ENCODE measurements around the gene COPS7A. TPM values are rescaled to one million over a fixed set of nuclear protein-coding genes. Genes with fewer than 3 reads are reported as not detected.

COPS7A gene
- total RNA-seq, 1 experiment from 2014 or later, result 67.8 TPM

DNA sequence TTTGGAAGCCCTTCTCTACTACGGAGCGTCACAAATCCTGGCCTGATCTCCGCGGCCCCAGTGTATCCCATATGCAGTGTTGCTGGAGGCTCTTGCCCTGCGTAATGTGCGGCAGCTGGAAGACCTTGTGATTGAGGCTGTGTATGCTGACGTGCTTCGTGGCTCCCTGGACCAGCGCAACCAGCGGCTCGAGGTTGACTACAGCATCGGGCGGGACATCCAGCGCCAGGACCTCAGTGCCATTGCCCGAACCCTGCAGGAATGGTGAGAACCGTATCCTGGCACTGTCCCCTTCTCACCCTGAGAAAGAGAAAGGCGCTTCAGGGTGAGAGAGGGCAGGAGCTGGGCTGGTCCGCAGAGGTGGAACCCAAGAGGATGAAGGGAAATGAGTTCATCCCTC is 5.3 kb downstream of the COPS7A start (continued):
- TF ChIP-seq, protein P1, sequence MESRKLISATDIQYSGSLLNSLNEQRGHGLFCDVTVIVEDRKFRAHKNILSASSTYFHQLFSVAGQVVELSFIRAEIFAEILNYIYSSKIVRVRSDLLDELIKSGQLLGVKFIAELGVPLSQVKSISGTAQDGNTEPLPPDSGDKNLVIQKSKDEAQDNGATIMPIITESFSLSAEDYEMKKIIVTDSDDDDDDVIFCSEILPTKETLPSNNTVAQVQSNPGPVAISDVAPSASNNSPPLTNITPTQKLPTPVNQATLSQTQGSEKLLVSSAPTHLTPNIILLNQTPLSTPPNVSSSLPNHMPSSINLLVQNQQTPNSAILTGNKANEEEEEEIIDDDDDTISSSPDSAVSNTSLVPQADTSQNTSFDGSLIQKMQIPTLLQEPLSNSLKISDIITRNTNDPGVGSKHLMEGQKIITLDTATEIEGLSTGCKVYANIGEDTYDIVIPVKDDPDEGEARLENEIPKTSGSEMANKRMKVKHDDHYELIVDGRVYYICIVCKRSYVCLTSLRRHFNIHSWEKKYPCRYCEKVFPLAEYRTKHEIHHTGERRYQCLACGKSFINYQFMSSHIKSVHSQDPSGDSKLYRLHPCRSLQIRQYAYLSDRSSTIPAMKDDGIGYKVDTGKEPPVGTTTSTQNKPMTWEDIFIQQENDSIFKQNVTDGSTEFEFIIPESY (IDR thresholded peaks at IDR 0.05; ENCODE audit: extremely low read depth, insufficient replicate concordance, low read length), result no peak
- TF ChIP-seq, protein P2, sequence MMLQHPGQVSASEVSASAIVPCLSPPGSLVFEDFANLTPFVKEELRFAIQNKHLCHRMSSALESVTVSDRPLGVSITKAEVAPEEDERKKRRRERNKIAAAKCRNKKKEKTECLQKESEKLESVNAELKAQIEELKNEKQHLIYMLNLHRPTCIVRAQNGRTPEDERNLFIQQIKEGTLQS (IDR thresholded peaks at IDR 0.05), result no peak
- TF ChIP-seq POLR2A (IDR thresholded peaks at IDR 0.05; ENCODE audit: borderline replicate concordance, extremely low read depth, insufficient read depth, insufficient read length) (no peak), TCF7L2 (IDR thresholded peaks at IDR 0.05; ENCODE audit: borderline replicate concordance, extremely low read depth, insufficient read depth, insufficient read length) (no peak), SIN3A (IDR thresholded peaks at IDR 0.05; ENCODE audit: low read depth) (no peak), SRF (IDR thresholded peaks at IDR 0.05; ENCODE audit: low read depth) (no peak)

DNA sequence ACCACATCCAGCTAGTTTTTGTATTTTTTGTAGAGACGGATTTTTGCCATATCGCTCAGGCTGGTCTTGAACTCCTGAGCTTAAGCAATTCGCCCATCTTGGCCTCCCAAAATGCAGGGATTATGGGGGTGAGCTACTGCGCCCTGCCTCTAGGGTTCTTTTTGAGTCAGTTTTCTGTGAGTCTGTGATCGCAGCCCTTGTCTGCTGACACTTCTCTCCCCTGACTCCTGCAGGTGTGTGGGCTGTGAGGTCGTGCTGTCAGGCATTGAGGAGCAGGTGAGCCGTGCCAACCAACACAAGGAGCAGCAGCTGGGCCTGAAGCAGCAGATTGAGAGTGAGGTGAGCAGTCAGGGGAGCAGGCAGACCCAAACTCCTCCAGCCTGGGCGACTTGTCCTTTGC is 6.3 kb downstream of the COPS7A start:
- intact Hi-C loops (cut with micrococcal nuclease), result no loop called here
- ATAC-seq, result peak; percentile 50; the same call in 1 of the 2 replicates
- TF ChIP-seq, protein P3, sequence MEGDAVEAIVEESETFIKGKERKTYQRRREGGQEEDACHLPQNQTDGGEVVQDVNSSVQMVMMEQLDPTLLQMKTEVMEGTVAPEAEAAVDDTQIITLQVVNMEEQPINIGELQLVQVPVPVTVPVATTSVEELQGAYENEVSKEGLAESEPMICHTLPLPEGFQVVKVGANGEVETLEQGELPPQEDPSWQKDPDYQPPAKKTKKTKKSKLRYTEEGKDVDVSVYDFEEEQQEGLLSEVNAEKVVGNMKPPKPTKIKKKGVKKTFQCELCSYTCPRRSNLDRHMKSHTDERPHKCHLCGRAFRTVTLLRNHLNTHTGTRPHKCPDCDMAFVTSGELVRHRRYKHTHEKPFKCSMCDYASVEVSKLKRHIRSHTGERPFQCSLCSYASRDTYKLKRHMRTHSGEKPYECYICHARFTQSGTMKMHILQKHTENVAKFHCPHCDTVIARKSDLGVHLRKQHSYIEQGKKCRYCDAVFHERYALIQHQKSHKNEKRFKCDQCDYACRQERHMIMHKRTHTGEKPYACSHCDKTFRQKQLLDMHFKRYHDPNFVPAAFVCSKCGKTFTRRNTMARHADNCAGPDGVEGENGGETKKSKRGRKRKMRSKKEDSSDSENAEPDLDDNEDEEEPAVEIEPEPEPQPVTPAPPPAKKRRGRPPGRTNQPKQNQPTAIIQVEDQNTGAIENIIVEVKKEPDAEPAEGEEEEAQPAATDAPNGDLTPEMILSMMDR (IDR thresholded peaks at IDR 0.05 in 2 of 3, conservative IDR thresholded peaks at IDR 0.05 in 1 of 3; ENCODE audit: borderline replicate concordance in 1 of 3, insufficient read depth in 1 of 3, low read depth in 2 of 3, low read length in 2 of 3), result 0 out of 6 replicates have a peak, but pooled peaks of 1 of the 3 experiments have one; percentile 10
- TF ChIP-seq EGR1 (IDR thresholded peaks at IDR 0.05; ENCODE audit: low read depth), result no peak
- Histone ChIP-seq H4K20me1 (ENCODE audit: insufficient read depth) (no peaks in the 10 kb centered on the region), H3K79me2 (ENCODE audit: insufficient read depth, low read length) (peaks cover 6% of the 10 kb centered on the region; the same call in 1 of the 2 replicates), H3K9ac (ENCODE audit: low read length) (no peak overlapping the region), H3K9me3 (ENCODE audit: control insufficient read depth in 1 of 2, insufficient read depth in 1 of 2, low read depth in 1 of 2, low read length in 2 of 2) (no peaks in the 10 kb centered on the region), H3K36me3 (ENCODE audit: control insufficient read depth in 1 of 2, insufficient read depth in 2 of 2, low read length in 2 of 2) (peaks cover 18 to 34% of the 10 kb centered on the region in 2 experiments; a peak in 3 of 4 replicates), H3K27me3 (ENCODE audit: insufficient read depth, low read length) (no peaks in the 10 kb centered on the region), H2AFZ (ENCODE audit: low read depth, low read length, poor library complexity, severe bottlenecking) (no peak overlapping the region), H3K4me1 (ENCODE audit: control insufficient read depth in 1 of 2, insufficient read depth in 2 of 2, low read length in 2 of 2) (peaks cover 0 to 4% of the 10 kb centered on the region in 2 experiments; a peak in 2 of 4 replicates), H3K27ac (ENCODE audit: low read depth, low read length) (no peak overlapping the region), H3K9me2 (ENCODE audit: insufficient read depth) (no peaks in the 10 kb centered on the region), H3K4me3 (replicated peaks in 1 of 2; ENCODE audit: low read depth in 1 of 2, low read length in 2 of 2) (no peak overlapping the region), H3K4me2 (ENCODE audit: low read length) (no peak overlapping the region)
- ChIA-PET RAD21 (ENCODE audit: low non-redundant PET in 1 of 2, low total read pairs in 2 of 2, uncharacterized antibody in 2 of 2, unreplicated experiment in 2 of 2) (no interaction called here), CTCF (no interaction called here), POLR2A (no interaction called here)
- BruUV-seq (replicated peaks), result no TSS peak
- no peak for DNase-seq (ENCODE audit: low read depth, low spot score)

Data from HCT116 (cell line).